GM21528 (cell line): Measurements from ENCODE around the gene TIMP2.
"Not testable (repeated sequence)": the region's sequence is repeated elsewhere in the genome, so short reads cannot be mapped to it uniquely, and the experiment has no call there.

Source experiments
- ATAC-seq: cut with Tn5 transposase; IDR thresholded peaks from one replicate; pipeline ENCODE4 v1.9.1; 2021; ENCODE audit warnings: mild to moderate bottlenecking, moderate library complexity; ENCODE audit not compliant: unreplicated experiment, low FRiP score

TIMP2 gene

DNA sequence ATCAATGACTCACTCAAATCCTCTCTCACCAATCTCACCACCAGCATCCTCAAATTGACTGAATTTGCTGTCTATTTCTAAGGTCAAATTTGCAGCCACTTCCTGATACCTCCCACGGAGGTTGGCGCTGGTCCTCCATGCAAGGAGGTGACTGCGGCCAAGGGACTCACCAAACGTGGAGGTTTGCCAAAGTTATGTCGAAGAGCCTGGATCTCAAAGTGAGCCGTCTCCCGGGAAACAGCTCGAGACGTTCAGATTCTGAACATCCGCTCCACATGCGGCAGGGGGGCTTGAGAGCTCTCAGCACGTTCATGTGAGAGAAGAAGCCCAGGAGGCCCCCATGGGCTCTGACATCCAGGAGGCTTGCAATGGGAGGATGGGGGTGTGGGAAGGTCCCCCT is 31.9 kb upstream of the TIMP2 start:
- no peak for ATAC-seq

DNA sequence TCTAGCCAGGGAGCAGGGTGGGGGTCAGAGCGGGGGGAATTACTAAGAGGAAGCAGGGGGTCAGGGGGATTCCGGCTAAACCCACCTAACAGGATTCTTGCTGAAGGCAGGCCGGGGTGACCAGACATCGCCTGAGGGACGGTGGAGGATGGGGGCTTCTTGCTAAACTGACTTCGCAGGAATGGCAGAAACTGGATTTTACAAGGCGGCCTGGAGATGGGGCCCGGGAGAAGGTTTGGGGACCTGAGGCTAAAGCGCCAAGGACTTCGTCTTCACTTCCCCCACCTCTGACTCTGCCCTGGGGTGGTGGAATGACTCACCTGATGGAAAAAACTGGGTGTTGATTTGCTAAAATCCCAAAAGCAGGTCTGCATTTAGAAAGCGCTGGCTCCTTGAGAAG is 31.1 kb upstream of the TIMP2 start:
- no peak for ATAC-seq

DNA sequence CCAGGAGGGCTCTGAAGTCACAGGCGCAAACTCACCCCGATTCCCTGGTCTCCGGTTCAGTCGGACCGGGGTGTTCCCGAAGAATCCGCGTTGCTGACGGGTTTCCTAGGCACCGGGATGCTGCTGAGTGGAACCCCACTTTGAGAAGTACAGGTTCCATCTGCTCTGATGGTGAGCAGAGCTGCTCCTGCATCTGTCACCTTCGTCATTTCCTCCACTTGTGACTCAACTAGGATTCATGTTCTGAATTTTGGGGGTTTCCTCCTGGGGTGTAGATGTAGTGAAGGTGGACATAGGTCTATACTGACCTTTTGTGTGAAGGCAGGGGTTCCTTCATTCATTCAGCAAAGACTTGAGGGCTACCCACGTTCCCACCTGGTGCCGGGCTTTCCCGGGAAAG is 29.5 kb upstream of the TIMP2 start:
- ATAC-seq = no peak

DNA sequence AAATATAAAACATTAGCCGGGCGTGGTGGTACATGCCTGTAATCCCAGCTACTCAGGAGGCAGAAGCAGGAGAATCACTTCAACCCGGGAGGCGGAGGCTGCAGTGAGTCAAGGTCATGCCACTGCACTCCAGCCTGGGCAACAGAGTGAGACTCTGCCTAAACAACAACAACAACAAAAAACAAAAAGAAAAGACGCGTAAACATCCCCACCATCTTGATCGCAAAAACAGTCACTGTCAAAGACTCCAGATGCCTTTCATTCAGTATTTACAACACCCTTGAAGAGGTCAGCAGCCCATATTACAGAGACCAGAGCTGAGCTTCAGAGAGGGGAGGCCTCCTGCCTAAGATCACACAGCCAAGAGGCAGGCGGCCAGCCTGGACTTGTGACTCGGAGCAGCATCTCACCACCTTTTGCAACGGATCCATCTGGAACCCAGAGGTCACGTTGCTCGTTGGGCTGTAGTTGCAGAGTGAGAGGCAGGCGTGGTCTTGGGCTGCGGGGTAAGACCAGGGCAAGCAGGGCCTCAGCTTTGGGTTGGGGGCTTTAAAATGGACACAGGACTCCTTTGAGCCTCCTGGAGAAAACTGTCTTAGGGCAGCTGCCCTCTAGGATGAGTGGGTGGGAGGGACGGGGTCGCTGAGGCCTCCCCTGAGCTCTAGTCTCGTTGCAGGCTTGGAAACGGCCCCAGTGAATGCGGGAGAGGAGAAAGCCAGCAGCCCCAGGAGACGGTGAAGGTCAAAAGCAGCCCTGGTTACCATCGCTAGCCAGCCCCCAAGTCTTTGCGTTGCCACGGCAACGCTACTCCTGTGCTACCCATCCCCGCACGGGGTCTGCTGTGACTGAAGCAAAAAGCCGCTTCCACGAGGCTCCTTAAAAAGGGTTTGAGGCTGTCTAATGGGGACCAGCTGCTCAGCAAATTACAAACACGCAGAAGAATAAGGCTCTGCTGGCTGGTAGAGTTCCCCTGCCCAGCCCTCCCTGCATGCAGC is 28.5 kb upstream of the TIMP2 start:
- no peak for ATAC-seq

DNA sequence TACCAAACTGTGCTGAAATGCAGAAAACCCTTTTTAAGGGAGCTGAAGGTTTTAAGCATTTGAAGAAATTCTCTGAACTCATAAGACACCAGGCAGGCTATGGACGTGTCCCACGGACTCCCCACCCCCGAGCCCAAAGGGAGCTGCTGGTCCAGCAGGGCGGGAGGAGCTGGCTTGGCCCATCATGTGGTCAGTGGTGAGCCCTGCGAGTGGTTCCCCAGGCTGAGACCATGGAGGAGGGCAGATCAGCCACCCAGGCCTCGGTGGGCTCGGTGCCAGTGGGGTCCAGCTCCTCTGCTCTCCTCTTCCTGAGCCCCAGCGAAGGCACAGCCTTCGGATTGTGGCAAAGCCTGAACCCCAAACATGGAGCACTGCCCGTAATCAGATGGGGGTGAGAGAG is 27.5 kb upstream of the TIMP2 start:
- ATAC-seq = no peak

DNA sequence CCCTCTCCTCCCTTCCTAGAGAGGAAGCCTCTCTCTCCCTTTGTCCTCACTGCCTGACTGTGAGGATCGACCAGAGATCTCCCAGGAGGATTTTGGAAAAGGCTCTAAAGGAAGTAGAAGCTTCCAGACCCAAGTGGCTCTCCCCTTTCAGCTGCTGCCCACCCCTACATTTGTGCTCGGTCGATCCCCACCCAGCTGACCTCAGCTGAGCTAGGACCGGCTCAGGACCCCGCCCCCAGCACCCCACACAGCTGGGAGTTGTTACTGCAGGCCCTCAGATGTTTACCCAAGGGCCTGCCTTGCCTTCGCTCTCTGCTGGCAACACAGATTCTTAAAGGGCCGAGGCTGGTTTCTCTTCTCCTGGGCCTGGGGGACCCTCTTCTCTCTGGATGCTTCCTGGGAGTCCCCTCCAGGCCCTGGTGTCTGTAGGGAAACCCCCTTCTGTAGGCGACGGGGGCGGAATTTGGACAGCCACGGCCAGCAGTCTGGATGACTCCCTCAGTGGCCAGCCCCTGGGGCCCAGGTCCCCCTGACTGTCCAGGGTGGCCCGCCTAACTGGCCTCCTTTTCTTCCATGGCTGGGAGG is 26.9 kb upstream of the TIMP2 start:
- ATAC-seq = no peak

DNA sequence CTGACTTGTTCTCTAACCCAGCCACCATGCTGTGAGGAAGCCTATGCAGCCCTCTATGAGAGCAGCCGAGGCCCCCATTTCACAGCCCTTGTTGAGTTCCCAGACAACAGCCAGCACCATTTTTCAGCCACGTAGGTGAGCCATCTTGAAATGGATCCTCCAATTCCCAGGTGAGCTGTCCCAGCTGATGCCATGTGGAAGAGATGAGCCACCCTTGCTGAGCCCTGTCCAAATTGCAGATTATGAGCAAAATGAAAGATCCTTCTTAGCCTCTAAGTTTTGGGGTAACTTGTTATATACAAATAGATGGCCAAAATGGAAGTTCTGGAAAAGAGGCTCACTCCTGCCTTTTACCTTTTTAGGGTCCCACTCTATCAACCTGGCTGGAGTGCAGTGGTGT is 25.7 kb upstream of the TIMP2 start:
- no peak for ATAC-seq

DNA sequence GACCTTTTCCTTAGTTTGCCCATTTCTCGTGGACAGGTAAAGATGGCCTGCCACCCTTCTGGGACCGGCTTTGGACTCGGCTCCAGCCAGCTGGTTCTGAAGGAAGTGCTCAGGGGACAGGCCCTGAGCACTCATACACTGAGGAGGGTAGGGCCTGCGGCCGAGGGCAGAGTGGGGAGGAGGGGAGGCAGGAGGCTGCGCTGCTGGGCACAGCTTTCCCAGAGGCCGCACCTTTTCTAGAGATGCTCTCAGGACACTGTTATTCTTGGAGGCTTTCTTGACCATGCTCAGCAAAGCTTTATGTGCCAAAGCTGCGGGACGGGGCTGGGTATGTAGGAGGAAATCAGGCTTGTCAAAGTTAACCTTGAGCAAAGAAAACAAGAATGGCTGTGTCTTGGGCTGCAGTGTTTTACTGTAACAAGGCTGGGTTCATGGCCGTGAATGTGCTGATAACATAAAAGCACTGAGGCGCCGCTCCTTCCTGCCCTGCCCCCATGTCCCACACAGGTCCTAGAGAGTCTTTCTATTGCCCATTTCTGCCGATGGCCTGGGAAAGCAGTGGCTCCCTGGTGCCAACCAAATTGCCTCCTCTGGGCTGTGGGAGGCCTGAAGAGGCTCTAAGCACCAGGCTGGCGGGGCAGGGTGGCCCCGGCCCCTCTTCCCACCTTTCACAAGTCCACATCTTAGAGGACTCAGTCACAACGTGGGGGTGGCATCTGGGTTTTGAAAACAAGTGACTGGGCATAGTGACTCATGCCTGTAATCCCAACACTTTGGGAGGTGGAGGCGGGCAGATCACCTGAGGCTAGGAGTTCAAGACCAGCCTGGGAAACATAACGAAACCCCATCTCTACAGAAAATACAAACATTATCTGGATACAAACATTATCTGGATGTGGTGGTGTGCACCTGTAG is 22.3 kb upstream of the TIMP2 start:
- ATAC-seq = no peak

DNA sequence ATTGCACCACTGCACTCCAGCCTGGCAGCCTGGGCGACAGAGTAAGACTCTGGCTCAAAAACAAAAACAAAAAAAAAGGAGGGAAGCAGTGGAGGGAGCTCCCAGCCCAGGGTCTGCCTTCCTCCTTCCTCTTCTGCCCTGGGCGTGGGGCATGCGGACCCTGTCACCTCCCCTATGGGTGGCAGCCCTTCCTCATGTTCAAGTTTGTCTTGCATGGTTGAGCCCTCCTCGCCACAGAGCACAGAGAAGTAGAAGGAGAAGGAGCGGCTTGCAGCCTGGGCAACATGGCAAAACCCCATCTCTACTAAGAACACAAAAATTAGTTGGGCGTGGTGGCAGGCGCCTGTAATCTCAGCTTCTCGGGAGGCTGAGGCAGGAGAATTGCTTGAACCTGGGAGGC is 21.4 kb upstream of the TIMP2 start:
- ATAC-seq = no peak

DNA sequence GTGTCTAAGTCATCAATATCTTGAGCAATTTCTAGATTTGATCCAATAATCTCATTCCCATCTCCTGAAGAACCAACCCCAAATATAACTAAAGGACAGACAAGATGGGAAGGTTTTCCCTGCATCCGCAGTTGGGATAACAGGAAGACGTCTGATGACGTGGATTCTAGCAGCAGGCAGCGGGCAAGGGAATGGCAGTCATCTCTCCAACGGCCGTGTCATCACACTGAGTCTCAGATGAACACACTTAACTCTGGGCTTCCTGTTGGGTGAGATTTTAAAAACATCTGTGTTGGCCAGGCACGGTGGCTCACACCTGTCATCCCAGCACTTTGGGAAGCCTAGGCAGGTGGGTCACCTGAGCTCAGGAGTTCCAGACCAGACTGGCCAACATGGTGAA is 20.9 kb upstream of the TIMP2 start:
- ATAC-seq = no peak

DNA sequence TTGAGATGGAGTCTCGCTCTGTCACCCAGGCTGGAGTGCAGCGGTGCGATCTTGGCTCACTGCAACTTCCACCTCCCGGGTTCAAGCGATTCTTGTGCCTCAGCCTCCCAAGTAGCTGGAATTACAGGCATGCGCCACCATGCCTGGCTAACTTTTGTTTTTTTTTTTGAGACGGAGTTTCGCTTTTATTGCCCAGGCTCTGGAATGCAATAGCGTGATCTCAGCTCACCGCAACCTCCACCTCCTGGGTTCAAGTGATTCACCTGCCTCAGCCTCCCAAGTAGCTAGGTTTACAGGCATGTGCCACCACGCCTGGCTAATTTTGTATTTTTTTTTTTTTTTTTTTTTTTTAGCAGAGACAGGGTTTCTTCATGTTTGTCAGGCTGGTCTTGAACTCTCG is 20.3 kb upstream of the TIMP2 start:
- not testable (repeated sequence) for ATAC-seq

DNA sequence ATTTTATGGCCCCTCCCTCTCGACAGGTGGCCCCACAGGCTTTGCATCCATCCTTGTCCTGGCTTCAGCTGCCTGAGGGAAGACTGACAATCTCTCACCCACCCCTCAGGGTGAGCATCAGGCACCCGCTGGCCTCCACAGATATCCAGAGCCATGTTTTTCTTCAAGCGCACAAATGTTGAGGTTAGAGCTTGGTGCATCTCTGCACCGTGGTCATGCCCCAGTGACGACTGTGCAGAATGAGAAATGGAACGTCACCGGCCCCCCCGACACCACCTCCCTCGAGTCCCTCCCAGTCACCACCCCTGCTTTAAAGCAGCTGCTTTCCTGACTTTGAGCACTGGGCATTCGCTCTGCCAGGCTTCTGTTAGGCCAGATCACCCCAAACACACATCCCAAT is 19.8 kb upstream of the TIMP2 start:
- ATAC-seq = no peak

DNA sequence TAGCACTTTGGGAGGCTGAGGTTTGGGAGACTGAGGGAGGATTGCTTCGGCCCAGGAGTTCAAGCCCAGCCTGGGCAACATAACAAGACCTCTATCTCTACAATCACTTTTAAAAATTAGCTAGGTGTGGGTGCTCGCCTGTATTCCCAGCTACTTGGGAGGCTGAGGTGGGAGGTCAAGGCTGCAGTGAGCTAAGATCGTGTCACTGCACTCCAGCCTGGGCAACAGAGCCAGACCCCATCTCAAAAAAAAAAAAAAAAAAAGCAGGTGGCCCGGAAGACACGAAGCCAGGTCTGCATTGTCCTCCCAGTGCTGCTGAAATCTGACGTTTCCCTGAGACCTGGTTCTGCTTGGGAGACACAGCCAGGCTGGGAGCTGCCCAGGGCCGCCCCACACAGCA is 18.8 kb upstream of the TIMP2 start:
- ATAC-seq = no peak

DNA sequence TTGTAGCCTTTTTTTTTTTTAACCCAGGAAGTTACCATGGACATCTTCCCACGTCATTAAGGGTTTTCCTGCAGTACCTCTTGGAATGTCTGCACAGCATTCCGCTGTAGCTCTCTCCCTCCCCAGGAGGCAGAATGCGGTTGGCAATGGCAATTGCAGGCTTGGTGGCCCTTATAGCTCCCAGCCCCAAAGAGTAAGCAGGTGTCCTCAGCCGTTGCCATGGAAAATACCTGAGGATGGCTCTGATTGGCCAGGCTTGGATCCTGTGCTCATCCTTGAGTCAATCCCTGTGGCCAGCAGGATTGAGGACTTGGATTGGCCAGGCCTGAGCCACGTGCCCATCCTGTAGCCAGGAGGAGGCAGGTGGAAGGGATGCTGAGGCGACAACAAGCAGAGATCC is 15.5 kb upstream of the TIMP2 start:
- ATAC-seq = no peak

DNA sequence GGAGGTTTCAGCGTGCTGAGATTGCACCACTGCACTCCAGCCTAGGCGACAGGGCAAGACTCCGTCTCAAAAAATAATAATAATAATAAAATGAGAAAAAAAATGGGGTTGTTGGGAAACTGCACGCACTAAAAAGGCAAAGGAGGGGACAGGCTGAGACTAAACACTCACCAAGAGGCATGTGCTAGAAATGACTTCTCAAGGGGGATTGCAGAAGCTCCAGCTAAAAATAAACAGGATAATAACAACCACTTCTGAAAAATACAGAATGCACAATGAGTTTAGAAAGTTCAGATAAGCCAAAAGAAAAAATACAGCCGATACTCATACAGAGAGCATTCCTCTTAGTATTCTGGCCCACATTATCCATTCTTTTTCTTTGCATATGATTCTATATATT is 15.1 kb upstream of the TIMP2 start:
- ATAC-seq = no peak

DNA sequence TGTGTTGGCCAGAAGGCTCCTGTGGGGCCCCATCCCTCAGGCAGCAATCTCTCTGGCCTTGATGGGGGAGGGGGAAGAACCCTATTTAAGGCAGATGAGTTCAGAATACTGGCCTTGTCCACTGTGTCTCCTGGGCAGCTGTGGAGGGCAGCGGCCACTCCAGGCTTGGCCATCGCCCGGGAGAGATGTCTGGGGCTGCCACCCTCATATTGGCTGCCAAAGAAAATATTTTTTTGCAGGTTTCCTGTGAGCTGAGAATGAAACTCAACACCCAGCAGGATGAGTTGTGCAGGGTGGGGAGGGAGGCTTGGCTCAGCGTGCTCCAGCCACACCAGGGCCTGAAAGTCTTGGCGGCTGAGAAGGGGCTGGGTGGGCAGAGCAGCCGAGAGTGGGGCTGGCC is 14.4 kb upstream of the TIMP2 start:
- ATAC-seq = no peak

DNA sequence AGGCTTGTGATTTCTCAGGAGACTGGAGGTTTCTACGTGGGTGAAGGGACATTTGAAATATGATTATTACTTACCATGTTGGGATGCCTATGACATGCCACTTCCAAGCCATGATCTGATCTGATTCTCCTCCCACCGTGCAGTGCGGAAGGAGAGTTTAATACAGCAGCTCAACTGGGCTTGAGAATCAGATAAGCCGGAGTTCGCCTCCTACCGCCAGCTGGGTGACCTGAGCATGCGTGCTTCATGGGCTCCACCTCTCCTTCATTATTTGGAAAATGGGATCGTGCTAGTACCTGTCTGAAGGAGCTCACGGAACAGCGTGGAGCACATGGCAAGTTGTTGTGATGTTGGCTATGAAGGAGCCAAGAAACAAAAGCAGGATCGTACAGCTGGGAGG is 12.4 kb upstream of the TIMP2 start:
- ATAC-seq = no peak

DNA sequence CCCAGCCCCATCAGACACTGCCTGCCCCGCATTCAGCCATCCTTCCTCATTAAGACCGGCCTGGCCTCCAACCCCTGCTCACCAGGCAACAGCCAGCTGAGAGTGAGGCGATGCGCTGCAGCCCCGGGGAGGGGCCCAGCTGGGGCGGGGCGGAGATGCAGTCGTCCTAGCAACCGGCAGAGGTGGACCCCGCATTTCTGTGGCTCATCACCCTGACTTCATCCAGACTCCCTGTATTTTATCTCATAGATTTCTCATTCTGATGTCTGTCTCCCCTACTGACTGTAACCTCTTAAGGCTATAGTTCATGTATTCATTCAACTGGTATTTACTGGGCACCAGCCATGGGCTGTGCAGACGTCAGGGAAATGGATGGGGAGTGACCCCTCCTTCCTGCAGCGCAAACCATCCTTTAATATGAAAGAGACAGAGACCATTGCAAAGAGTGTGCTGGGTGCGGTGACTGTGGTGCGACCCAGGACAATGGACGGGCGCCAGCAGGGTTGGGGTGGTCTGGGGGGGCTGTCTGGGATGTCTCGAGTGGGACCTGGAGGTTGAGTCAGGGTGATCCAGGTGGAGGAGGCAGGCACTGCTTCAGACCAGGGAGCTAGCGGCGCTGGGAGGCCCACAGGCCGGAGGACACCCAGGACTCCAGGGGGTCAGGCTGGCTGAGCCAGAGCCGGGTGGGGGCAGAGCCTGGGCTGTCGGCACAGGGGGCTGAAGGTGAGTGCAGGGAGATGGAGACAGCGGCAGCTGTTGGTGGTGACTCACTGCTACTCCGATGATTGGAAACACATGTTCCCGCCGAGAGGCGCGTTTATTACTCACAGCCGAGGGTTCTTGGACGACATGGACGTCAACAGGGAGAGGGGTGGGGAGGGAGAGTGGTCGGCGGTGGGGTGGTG is 10.5 kb upstream of the TIMP2 start:
- no peak for ATAC-seq

DNA sequence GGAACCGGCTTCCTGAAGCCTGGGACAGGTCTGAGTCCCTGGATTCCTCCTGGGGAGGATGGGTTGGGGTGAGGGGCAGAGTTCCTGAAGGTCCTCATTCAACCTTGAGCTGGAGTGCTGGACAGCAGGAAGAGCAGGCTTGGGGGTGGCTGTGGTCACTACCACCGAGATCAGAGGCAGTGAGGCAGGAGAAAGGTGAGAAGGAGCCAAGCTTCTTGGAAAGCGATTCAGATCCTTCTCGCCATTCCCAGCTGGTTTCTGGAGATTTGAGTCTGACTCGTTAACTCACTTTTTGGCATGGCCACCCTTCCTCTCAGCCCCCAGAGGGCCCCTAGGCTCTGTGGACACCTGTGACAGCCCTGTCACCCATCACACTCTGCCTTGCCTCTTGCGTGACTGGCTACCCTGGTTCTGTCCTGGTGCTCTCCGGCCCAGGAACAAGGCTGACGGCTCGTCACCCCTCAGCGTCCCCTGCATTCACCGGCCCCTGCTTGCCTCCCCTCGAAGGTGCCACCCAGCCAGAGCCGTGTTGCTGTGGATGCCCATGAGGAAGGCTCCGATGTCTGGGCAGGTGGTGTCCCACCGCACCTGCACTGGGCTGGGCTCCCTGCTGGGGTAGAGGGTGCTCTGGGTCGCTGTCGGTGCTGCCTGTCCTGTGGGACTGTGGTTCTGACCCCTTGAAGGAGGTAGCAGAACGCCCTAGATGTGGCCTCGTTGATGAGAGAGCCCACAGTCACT is 9.7 kb upstream of the TIMP2 start:
- ATAC-seq = no peak
